DMS 273 treated with DMSO at 0.1 percent for 48 hours (cell line): ENCODE data around the gene MYO1E.

Experiments
- DNase-seq: peaks from one replicate; lab custom pipeline; 2025; lab: John Stamatoyannopoulos, UW

The MYO1E gene

GRCh38 chr15:59259137-59259943 lies 113.3 kb downstream of the MYO1E start:
- DNase-seq: no peak

DNA sequence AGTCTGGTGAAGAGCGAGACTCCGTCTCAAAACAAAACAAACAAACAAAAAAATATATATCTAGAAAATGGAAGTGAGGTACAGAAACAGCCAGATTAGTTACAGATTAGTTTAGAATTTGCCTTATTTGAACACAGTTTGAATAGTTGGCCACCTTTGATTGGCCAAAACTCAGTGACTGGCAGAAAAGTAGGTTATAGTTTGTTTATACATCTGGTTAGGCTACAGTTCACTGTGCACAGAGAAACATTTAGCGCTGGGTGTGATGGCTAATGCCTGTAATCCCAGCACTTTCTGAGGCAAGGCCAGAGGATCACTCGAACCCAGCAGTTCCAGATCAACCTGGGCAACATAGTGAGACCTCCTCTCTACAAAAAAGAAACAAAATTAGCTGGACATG lies 114.4 kb downstream of the MYO1E start:
- no peak for DNase-seq

DNA sequence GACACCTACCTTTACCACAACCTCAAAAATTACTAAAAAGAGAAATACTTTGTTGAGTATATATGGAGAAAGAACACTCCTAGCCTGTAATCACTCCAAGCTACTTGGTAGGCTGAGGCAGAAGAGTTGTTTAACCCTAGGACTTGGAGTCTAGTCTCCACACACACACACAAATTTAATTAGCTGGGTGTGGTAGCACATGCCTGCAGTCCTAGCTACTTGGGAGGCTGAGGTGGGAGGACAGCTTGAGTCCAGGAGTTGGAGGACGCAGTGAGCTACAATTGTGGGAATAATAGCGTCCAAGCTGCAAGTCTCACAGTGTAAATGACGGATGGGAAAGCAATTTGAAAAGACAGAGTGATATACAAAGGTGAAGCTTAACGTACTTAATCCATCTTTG lies 115.5 kb downstream of the MYO1E start:
- no peak for DNase-seq

GRCh38 chr15:59256482-59256881 lies 116.2 kb downstream of the MYO1E start:
- no peak for DNase-seq

GRCh38 chr15:59255680-59256336 lies 116.9 kb downstream of the MYO1E start:
- no peak for DNase-seq

- DNase-seq: no peak
These were observed 120.5 kb downstream of the MYO1E start for GRCh38 chr15:59252137-59252536.

DNA sequence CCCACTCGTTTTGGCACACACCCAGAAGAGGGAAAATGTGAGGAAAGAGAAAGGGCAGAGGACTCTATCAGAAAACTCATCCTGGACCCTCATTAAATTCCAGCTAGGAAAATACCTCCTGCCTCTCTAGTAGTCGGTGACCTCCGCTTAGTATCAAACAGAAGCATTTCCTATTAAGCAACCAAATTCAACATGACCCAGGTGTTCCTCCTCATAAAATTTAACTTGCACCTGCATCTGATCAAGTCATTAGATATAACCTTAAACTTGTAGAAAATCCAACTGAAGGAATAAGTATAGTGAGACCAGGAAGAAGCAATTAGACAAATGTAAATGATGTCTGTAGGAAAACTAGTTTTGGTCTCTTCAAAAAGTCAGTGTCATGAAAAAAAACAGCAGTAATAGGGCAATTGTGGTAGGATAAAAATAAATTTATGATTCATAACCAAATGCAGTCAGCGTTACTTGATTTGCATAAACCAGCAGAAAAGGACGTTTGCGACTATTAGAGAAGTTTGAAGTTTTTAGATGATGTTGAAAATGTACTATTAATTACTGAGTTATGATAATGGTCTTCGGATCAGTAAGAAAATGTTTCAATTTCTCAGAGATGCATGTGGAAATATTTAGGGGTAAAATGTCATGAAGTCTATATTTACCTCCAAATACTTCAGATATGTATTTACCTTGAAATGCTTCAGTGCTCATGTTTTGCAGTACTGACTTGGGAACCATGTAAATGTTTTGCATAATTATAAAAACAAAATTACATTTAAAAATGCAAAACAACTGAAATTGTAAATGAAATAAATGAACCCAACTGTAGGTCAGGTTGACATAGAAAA lies 121.4 kb downstream of the MYO1E start:
- no peak for DNase-seq

DNA sequence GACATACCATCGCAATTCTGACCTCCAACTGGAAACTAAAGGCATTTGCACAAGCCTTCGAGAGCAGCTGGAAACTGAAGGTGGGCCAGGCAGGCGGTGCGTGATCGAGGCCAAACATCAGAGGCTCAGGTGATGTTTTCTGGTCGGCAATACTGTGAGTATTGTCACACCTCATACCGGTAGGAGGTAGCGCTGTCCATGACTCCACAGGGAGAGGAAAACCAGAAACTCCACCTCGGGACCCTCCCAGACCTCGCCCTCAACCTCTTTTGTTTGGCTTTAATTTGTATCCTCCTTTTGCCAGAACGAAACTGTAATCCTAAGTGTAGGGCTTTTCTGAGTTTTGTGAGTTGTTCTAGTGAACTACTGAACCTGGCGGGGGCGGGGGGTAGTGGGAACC lies 122.4 kb downstream of the MYO1E start:
- DNase-seq: no peak

DNA sequence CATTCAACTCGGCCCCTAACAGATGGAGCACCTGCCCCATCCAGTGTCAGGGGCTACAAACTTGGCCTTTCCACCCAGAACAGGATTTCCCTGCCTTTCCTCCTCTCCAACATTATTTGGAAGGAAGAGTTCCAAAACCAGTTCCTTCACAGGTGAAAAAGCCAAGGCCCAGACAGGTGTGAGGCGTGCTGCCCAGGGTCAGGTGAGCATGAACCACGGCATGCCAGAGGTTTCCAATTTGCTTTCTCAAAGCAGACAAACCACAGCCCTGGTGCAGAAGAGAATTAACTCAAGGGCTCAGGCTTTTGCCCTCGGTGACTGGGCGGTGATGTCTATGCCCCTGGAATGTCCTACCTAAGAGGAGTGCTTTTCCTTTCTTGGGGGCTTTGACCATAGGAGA lies 122.9 kb downstream of the MYO1E start:
- DNase-seq: no peak

DNA sequence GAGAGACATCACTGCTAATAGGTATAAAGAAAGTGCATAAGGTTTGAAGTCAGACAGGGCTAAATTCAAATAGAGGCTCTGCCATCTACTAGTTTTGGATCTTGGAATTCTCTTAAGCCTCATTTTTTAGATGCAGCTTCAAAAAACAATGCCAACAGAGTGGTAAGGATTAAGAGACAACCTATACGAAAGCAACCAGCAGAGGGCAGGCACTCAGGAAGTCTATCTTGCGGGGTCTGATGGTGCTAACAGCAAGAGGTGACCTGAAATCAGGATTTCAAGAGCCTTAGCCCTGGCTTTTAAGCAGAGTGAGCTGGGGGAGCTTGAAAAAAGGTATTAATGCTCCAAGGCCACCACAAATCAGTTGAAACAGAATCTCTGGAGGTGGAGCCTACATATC lies 125.3 kb downstream of the MYO1E start:
- DNase-seq: no peak

DNA sequence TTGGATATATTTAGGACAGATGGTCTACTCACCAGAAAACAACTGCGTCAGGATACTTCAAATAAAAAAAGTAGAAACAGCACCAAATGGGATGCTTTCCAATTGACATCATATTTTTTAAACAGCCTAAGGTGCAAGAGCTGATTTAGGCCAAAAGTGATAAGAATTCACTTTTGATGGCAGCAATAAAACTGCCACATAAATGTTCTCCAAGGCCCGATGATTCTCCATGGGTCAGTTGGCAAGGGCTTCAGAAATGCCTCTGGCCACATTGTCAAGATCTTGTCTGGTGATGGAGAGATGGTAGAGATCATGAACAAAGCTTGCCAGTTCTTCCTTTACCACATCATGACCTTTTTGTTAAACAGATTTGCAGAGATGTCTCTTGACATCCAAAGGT lies 127.1 kb downstream of the MYO1E start:
- no peak for DNase-seq

DNA sequence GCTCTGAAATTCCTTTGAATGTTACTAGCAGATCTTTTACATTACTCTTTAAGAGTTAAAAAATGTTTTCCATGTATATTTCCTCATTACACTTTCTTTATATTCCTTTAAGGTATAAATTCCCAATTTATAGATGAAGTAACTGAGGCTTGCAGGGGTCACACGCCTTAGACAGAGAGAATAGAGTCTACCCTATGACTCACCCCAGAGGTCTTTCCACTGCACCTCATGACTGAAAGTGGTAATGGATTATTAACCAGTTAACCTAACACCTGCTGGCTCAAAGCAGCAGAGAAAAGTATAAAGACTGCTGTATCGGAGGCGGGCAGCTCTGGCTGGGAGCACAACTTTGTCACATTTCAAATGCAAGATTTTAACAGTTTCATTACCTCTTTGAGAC lies 128.3 kb downstream of the MYO1E start:
- DNase-seq: no peak

- no peak for DNase-seq
These were observed 129.0 kb downstream of the MYO1E start for GRCh38 chr15:59243622-59244021.

- DNase-seq: no peak
These were observed 130.0 kb downstream of the MYO1E start for GRCh38 chr15:59242649-59243048.

DNA sequence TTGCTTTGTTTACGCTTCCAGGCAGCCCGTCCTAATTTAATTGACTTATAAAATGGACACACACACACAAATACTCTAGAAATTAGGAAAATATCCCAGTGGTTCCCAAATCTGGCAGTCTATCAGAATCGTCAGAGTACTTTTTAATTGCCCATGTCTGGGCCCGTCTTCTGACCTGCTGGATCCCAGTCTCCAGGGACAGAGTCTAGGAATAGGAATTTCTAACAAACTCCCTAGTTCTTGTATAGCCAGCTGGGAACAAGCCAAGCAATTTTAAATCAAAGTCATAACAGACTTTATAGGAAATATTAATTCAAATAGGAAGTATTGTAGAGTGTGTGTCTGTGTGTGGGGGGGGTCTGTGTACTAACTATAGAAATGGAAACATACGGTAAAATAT lies 132.6 kb downstream of the MYO1E start:
- DNase-seq: no peak

DNA sequence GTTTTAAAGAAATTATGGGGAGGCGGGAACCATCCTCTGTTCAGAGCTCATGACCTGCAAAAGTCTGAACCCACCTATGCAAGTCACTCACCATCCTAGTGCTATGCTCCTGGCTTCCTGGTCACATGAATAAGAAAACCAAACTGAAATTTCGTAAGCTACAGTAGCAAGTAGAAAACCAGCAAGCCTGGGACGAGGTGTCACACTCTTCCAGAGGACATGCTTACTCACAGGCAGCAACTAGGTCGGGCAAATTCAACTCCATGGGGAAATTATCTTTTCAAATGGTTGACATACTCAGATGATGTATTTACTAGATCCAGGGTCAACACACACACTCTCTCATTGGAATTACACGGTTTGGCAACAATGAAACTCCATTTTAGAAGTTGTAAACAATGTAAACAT lies 134.7 kb downstream of the MYO1E start:
- DNase-seq: no peak

- no peak for DNase-seq
These were observed 135.4 kb downstream of the MYO1E start for GRCh38 chr15:59237119-59237855.

- no peak for DNase-seq
These were observed 136.3 kb downstream of the MYO1E start for GRCh38 chr15:59236394-59236793.

DNA sequence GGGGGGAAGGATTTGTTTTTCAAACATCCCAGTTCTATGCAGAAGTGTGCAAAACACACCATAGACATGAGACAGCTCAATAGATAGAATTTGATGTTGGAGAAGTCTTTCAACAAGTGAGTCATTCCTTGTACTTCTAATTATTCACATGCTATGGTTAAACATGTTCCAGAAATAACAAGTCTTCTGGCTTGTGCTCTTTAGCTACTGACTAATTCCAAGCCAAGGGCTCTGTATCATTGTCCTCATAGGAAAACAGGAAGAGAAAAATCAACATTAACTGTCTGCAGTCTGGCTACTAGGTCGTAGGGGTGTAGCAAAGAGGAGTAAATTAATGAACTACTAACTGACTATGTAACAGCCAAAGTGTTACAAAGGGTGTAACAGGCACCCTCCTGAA lies 140.2 kb downstream of the MYO1E start:
- DNase-seq: no peak

GRCh38 chr15:59230531-59231055 lies 142.1 kb downstream of the MYO1E start:
- DNase-seq: no peak

DNA sequence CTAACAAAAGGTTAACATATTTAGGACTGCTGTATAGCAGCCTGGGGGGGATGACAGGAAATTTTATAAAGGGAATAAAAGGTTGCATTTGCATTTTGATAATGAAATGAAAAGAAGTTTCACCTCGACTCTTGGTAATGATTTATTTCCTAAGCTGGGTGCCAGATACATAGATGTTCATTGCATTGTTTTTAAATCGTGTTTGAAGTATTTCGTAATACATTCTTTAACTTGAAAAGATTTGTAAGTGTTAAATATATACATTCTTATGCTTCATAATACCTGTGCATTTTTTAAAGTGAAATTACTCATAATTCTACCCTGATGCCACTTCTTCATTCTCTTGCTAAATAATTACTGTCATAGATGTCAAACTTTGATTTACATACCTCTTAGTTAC lies 143.2 kb downstream of the MYO1E start:
- no peak for DNase-seq

- DNase-seq: no peak
These were observed 143.7 kb downstream of the MYO1E start for GRCh38 chr15:59229015-59229414.
